Activated T-cell treated with anti-CD3 and anti-CD28 coated beads for 4 hours (primary cell): ENCODE measurements around the gene GASK1A.
"Not testable (repeated sequence)": the region's sequence is repeated elsewhere in the genome, so short reads cannot be mapped to it uniquely, and the experiment has no call there.

Experiments used
- DNase-seq: peaks from one replicate; pipeline ENCODE4 v3.0.0-alpha.2; 2020

The GASK1A gene

DNA sequence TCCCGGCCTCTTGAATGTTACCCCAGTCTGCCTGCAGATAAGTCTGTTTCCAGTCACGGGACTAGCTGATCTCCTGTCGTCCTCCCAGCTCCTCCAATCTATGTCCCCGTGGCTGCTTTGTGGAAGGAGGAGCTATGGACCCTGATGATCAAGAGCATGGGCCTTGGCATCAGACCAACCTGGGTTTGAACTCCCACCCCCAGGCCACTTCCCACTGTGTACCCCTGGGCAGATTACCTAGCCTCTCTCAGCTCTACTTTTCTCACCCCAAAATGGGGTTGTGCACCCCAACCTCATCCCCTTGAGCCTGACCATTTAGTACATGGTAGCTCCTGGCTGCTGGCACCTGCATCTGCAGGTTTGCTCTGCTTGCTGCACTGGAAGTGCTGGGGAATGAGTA, 55.8 kb downstream of the GASK1A start:
- DNase-seq = no peak

DNA sequence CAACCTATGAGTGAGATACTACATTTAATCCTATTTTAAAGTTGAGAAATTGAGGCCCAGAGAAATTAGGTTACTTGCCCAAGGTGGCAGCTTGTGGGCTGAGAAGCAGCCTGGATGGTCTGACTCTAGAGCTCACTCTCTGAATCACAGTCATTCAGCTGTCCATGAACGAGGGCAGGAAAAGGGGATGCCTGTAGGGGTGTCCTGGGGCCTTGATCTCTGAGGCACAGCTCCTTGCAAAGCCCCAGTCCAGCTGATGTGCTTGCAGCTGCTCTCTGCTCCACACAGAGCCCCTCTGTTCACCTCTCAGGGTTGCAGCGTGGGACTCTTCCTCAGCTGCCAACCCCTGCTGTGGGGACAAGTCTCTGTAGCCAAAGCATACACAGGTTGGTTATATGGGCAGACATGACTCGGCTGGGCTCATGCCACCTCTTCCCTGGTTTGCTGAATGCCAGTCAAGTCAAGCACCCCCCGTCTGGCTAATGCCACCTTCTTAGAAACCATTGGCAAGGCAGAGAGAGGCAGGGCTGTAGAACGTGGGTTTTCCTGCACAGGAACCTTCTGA, 56.8 kb downstream of the GASK1A start:
- DNase-seq = no peak

DNA sequence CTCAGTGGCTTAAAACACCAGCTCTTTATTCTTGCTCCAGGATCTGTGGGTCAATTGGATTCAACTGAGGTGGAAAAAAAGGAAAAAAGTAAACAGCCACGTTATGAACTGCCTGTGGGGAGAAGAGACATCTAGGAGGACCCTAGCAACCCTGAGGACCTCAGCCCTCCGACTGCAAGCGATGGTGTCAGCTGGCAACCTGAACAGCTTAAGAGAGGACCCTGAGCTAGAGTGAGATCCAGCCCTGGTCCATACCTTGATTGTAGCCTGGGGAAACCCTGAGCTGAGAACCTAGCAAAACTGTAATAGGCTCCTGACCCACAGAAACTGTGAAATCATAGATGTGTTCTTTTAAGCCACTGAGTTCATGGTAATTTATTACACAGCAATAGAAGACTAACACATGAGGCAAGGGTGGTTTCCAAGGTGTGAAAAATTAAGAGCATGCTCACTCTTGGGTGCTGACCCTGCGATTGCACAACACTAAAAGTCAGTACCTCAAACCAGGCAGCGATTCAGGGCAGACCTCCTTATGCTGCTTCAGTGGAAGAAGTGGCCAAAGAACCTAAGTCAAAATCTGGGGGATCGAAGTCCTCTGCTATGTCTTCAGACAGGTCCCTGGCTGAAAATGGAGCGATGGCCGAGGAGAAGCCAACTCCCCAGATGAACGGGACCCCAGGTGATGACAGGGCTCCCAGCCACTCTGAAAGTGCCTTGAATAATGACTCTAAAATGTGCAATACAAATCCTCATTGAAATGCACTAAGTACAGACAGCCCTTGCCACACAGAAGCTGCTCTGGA, 57.7 kb downstream of the GASK1A start:
- DNase-seq = no peak

DNA sequence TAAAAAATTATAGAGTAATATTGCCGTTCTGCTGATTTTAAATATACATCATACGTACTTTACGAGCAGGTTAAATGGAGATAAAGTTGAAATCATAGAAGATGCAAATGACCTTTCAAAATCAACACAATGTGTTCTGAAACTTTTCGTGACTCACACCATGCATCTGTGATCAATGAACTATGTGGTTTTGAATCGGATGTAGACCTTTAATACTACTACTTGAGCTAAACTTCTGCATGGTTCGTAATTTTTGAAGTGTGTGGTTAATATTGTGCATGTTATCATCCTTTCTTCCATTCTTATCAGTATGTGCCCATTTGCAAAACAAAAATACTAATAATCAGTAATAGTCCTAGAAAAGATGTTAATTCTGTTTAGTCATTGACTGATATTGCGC, 58.9 kb downstream of the GASK1A start:
- DNase-seq = no peak

DNA sequence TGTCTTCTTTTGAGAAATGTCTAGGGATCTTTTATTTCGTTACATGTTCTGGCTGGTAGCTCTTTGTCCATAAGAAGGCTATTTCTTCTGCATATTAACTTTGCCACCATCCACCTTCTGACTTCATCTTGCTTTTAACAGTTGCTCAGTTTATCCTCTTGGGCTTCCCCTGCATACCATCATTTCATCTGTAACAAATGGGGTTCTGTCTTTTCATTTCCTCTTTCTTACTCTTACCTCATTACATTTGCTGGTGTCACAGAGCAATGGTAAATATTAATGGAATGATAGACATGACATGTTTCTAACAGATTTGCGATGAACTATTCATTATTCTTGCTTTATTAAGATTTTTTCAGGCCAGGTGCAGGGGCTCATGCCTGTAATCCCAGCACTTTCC, 62.4 kb downstream of the GASK1A start:
- DNase-seq = no peak

DNA sequence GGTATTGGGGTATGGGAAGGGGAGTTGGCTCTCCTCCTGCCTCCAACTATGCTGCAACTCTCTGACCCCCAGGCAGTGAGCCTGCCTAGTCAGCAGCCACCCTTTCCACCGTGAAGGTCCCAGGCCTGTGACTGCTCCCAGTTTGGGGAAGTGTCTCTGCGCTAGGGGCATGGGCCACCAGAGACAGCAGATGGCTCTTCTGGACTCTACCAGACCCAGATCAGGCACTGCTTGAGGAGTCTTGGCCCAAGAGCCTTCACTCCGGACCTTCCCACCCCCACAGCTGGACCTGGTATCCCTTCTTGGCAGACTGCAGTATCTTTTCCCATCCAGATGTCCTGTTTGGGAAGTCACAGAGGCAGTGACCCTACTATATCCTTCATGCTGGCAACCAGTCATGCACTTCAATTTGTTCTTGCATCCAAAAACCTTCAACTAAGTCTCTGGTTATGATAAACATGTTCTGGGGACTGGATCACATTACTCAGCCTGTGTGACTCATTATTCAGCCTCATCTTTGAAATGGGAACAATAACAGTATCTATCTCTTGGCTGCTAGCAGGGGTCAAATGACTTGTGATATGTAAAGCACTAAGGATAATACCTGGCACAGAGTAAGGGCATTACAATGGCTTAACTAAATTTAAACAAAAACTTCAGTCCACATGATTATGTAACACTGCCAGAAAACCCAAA, 64.1 kb downstream of the GASK1A start:
- no peak for DNase-seq

DNA sequence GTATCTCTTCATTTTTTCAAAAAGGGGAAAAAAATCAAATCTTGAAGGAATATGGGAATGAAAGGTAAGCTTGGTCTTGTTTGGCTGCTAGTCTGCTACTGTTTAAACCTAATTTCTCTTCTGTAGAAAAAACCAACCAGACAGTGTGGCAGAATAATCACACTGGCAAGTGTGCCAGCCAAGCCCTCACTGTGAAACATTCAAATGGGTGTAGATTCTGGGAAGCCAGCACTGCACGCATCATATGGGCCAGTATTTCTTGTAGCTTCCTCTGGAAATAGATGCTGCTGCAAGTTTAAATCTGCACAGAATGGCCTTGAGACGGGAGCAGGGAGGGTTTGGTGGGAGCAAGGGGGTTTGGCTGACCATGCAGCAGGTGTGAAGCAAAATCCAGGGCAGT, 64.7 kb downstream of the GASK1A start:
- no peak for DNase-seq

DNA sequence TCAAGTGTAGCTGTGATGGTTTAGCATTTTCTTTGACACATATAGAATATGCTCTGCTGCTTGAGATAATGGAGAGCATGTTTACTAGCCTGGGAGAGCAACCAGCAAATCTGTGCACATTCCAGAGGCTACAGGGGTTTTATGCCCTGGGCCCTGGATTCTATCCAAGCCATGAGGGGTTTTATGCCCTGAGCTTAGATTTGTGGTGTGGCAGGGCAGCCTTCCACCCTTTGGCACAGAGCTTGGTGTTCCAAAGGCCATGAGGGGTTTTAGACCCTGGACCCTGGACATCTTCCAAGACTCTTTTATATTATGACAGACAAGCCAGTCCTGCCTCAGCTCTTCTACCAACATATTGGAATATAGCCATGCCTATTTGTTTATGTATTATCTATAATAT, 66.0 kb downstream of the GASK1A start:
- DNase-seq = not testable (repeated sequence)

DNA sequence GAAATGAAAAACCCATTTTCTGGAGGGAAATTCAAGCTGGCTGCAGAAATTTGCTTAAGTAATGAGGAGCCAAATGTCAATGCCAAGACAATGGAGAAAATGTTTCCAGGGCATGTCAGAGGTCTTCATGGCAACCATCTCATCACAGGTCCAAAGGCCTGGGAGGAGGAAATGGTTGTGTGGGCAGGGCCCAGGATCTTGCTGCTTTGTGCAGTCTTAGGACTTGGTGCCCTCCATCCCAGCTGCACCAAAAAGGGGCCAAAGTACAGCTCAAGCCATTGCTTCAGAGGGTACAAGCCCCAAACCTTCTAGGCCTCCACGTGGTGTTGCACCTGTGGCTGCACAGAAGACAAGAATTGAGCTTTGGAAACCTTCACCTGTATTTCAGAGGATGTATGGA, 67.5 kb downstream of the GASK1A start:
- DNase-seq = no peak

DNA sequence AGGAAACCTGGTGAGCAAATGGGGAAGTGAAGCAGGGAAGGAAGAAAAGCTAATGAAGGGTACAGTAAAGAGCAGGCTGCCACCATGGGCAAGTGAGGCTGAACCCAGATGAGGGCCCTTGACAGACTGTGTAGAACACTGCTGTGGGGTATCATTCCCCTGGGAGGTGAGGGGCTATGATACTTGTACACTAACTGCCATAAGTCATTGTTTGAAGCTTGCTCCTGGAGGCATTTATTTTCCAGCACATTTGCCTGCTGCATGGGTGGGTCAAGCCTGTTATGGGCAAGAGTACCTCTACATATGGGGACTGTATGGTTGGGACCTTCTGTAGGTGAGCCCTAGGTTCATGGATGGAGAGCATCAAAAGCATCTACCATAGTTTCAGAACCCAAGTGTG, 69.4 kb downstream of the GASK1A start:
- no peak for DNase-seq

DNA sequence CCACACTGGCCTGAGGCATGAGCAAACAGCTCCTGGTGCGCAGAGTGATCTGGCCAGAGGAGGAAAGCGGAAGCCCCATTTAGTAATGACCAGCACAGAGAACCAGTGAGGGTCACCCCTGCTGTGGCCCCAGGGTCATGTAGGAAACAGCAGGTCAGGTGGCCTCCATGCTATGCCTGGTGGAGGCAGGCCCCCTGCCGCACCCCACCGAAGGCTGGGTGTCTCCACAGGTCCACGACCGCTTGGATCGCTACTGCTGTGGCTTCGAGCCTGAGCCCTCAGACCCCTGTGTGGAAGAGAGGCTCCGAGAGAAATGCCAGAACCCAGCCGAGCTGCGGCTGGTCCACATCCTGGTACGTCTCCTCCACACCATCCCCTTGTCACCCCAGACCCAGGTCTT, 74.2 kb downstream of the GASK1A start:
- no peak for DNase-seq

DNA sequence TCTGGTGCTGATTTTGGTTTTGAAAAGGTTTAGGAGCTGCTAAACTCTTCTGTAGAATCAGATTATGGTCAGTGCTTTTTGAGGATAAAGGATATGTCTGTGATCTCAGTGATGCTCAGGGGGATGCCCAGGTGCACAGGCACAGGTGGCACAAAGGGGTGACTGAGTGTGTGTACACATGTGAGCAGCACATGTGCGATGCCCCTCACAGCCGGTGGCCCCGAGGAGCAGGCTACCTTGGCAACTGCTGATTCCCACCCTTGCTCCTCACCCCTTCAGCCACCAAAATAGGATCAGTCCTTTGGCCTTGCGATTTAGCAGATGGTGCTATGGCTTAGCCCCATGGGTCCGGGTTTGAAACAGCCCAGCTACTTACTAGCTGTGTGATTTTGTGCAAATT, 75.6 kb downstream of the GASK1A start:
- no peak for DNase-seq

DNA sequence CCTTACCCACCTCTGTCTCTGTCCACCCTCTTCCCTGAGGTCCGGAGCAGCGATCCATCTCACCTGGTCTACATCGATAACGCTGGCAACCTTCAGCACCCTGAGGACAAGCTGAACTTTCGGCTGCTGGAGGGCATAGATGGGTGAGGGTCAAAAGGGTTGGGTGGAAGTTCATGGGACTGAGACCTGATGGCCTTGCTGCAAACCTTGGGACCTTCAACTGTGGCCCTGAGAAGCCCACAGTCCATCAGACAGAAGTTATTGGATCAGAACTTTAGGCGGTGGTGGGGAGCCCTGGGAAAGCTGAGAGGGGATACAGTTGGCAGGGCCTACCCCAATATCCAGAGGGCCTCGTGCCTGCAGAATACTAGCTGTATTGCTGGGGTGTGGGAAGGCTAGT, 76.3 kb downstream of the GASK1A start:
- DNase-seq = no peak

DNA sequence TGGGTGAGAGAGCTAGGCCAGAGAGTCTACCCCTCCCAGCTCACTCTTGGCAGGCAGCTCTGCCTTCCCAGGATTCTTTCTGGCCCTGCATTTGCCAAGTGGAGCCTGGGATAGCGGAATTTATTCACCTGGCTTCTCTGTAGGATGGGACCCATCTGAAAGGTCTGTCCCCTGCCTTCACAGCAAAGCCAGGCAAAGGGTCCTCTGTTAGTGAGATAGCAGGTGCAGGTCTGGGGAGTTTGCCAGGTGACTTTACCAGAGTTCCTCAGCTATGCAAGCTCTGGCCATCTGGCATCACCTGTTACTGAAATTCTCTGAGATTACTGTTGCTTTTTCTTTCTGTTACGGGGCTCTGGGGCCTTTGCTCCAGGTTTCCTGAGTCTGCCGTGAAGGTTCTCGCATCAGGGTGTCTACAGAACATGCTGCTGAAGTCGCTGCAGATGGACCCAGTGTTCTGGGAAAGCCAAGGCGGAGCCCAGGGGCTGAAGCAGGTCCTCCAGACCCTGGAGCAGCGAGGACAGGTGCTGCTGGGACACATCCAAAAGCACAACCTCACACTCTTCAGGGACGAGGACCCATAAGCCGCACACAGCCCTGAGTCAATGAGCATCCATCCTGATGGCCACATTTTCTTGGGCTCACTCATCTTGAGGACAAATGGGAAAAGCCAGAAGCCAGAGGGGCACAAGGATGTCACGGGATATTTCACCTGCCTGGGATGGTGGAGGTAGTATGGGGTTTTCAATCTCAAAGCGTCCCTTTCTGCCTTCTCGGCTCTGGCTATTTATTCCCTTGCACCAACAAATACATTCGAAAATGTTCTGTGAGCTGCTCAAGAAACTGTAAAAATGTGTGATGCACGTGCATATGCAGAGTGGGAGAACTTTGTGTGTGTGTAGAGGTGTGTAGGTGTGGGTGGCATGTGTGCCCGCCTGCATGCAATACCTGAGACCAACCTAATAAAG, 77.0 kb downstream of the GASK1A start:
- DNase-seq = no peak

DNA sequence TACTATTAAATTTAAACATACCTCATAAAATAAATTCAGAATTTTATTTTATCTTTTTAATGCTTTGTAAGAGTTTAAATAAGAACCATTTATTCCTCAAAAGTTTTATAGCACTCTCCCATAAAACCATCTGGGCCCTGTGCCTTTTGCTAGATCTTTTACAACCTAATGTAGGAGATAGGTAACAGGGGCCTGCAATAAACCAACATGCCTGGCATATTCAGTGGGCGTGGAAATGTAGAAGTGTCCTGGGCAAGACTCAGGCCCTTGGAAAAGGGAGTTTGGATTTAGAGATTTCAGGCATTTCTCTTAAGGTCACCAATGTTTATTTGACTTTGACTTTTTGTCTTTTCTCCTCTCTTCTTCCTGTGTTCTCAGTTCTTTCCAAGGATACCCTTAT, 80.3 kb downstream of the GASK1A start:
- DNase-seq = no peak

DNA sequence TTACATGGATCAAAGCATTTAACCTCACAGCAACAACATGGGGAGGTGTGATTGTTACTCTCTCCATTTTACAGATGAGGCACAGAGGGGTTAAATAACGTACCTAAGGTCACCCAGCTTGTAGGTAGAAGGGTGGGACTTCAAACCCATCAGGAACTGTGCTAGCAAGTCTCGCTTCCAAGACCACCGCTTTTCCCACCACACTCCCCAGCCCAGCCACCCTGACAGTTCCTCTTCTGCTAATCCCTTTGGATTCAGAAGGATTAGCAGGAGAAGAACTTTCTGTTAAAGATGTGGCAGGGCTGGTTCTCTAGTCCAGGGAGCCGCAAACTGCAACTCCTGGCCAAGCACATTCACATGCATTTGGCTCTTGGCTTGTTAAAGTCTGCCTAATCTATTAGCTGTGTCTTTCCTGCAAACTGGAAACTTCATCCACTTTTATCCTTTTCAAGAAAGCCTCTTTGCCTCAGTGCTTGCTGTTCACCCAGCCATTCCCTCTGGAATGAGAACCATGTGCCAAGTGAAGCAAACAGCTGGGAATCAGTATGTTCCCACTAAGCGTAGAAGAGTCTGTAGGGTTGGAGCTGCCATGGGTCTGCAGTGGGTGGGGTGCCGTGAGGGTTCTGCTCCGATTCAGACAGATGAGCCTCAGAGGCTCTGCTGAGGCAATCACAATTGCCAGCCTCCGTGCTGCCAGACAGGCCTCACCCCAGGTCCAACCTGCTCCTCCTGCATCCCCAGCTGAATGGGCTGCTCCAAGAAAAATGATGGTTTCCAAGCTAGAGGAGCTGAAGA, 82.2 kb downstream of the GASK1A start:
- DNase-seq = no peak

DNA sequence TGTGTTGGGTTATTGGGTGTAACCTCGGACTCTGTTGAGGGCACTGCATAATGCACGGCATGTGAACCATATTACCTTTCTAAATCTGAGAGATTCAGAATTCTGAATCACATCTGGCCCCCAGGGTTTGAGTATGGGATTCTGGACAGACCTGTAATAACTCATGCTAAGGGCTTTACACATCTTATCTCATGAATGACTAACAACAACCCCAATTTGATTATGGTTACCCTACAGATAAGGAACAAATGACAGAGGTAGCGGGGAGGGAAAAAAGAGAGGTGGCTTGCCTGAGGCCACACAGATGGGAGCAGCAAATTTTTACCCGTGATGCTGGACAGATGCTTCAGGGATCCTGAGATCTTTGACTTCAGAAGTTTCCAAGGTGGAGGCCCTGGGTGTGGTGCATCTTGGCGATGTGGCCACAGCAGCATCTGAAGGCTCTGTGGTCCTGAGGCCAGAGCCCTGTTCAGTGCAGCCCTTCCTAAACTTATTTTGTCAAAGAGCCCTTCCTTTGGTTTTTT, 83.0 kb downstream of the GASK1A start:
- DNase-seq = no peak

DNA sequence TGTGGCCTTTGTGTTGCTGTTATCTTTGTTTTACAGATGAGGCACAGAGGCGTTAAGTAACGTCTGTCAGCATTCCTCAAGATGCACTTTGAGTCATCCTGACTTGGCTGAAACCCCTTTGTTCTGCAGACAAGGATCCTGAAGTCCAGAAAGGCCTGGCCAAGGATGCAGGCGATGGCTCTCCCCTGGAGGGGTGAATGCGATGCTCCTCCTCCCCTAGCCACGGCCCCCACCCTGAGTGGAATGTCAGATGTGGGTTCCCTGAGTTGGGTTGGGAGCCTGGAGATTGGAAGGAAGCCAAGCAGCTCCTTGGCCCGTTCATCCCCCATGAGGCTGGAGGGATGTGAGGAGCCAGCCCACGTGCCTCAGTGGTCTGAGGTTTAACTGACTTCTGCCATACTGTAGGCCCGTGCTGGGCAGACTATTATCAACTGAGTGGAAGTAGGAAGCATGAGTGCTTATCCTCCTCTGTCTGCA, 83.5 kb downstream of the GASK1A start:
- no peak for DNase-seq

DNA sequence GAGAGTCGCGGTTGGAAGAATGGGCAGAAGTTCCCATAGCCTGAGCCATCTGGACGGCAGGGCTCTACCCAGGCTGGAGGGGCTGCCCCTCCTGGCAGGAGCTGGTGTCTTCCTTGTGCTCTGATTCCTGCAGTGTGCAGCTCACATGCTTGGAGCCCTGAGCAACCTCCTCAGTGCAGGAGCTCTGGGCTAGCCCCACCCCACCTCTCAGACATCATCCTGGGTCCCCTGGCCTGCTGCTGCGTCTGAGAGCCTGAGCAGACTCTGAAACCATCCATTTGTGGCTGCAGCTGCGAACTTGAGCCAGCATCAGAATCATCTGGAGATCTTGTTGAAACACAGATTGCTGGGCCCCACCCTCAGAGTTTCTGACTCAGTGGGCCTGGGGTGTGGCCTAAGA, 84.0 kb downstream of the GASK1A start:
- DNase-seq = no peak

DNA sequence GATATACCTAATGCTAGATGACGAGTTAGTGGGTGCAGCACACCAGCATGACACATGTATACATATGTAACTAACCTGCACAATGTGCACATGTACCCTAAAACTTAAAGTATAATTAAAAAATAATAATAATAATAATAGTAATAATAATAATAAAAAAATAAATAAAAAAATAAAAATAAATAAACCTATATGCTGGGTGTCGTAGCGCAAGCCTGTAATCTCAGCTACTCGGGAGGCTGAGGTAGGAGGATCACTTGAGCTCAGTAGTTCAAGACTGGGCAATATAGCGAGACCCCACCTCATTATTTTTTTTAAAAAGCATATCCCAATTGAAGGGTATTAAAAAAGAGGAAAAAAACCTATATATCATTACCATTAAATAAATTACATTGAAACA, 91.6 kb downstream of the GASK1A start:
- not testable (repeated sequence) for DNase-seq

DNA sequence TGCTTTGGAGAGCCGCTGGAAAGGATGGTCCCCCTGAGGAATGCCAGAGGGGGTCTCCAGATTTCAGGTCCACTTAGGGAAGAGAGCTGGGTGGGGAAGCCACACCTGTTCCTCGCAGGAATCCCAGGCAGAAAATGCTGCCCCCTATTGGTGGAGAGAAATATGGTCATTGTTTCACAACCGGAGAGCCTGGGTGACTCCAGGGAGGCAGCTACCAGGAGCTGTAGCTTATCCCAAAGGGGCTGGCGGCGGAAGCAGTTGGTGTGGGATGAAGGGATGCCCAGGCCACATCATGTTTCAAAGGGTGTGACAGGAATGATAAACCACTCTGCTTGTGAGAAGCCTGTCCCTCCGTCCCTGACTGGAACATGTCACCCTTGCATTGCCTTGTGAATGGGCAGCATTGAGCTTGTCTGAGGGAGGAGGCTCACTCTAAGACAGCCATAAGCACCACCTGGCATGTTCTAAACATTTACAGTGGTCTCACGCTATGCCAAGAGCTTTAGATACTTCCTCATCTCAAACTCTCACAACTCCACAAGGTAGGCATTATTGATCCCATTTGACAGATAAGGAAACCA, 92.3 kb downstream of the GASK1A start:
- no peak for DNase-seq

DNA sequence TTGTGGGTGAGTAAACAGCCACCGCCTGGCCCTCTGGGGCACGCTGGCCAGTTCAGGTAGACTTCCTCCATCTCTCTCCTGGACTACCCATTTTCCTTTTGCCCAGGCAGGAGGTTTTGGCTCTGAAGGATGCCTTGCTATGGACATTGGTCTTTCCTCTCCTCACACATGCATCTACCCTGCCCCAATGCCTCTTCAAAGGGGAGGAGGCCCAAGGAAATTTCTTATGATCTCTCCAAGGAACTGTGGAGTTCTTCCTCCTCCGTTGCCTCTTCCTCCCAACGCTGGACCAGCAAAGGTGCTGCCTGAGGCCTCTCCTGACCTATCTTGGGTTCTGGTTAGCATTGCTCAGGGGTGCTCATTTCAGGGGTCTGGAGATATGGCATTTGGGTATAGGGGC, 93.2 kb downstream of the GASK1A start:
- DNase-seq = no peak
